SK-N-SH (cell line): Measurements from ENCODE around the gene MLLT10. TPM values are rescaled to one million over a fixed set of nuclear protein-coding genes. Genes with fewer than 3 reads are reported as not detected.

ENCODE experiments used
- CTCF ChIA-PET: fragments of 300-600, 350-600 bp; formaldehyde crosslinking; extraction: SDS; loops from one replicate; lab custom pipeline; 2021; lab: Yijun Ruan, JAX
- POLR2A ChIA-PET: fragments of 350-600 bp; sonication (Branson Sonifier 250); formaldehyde crosslinking; extraction: SDS; loops from one replicate; lab custom pipeline; 2020; ENCODE audit warnings: antibody characterized with exemption, inconsistent platforms; lab: Yijun Ruan, JAX
- DNase-seq: peaks from one replicate; pipeline ENCODE4 v3.0.0; 2012
- H2AFZ ChIP-seq: fragments of 200-600 bp; sonication (generic); 2 replicates; pipeline ENCODE4 v1.8.1; 2016; ENCODE audit warnings: antibody characterized with exemption, mild to moderate bottlenecking, low read depth
- H3F3A ChIP-seq: fragments of 200-600 bp; sonication (generic); replicated peaks from 2 replicates; pipeline ENCODE3; 2016; ENCODE audit warnings: antibody characterized with exemption, mild to moderate bottlenecking; ENCODE audit not compliant: insufficient read depth
- H3K27ac ChIP-seq, 2 experiments: fragments of 200-500 bp in 1 of 2; fragments of 200-600 bp in 1 of 2; sonication (Bioruptor generic) in 1 of 2; sonication (generic), shearing (Covaris generic) in 1 of 2; 2 replicates each; pipeline versions ENCODE4 v1.5.1 to v1.6.1; 2014 to 2016; ENCODE audit warnings: low read depth in 2 of 2, inconsistent platforms in 1 of 2, low read length in 1 of 2, mild to moderate bottlenecking in 1 of 2, mixed read lengths in 1 of 2
- H3K27me3 ChIP-seq: fragments of 200-600 bp; sonication (generic), shearing (Covaris generic); 2 replicates; pipeline ENCODE4 v1.6.1; 2016; ENCODE audit warnings: mixed run types; ENCODE audit not compliant: insufficient read depth
- H3K36me3 ChIP-seq, 2 experiments: fragments of 200-500 bp in 1 of 2; fragments of 200-600 bp in 1 of 2; sonication (Bioruptor generic) in 1 of 2; sonication (generic) in 1 of 2; replicated peaks in 1 of 2; 2 replicates each; pipeline versions ENCODE3 to v1.5.1; 2014 to 2016; ENCODE audit warnings: low read length in 1 of 2, mild to moderate bottlenecking in 1 of 2; ENCODE audit not compliant: insufficient read depth in 2 of 2, control insufficient read depth in 1 of 2
- H3K4me1 ChIP-seq, 2 experiments: fragments of 200-500 bp in 1 of 2; fragments of 200-600 bp in 1 of 2; sonication (Bioruptor generic) in 1 of 2; sonication (generic), shearing (Covaris generic) in 1 of 2; 2 replicates each; pipeline versions ENCODE4 v1.5.1 to v1.6.1; 2014 to 2016; ENCODE audit warnings: low read depth in 1 of 2, low read length in 1 of 2, mixed run types in 1 of 2; ENCODE audit not compliant: insufficient read depth in 2 of 2, control insufficient read depth in 1 of 2
- H3K4me2 ChIP-seq: fragments of 200-600 bp; sonication (generic), shearing (Covaris generic); 2 replicates; pipeline ENCODE4 v1.6.1; 2017; ENCODE audit warnings: mixed run types
- H3K4me3 ChIP-seq, 2 experiments: fragments of 200-500 bp in 1 of 2; fragments of 200-600 bp in 1 of 2; sonication (Bioruptor generic) in 1 of 2; sonication (generic), shearing (Covaris generic) in 1 of 2; 2 replicates each; pipeline versions ENCODE4 v1.5.1 to v1.8.1; 2014 to 2016; ENCODE audit warnings: low read depth in 2 of 2, inconsistent platforms in 1 of 2, low read length in 1 of 2, mild to moderate bottlenecking in 1 of 2, mixed read lengths in 1 of 2, moderate library complexity in 1 of 2
- H3K79me2 ChIP-seq: fragments of 200-600 bp; sonication (generic); 2 replicates; pipeline ENCODE4 v1.8.1; 2017; ENCODE audit warnings: mild to moderate bottlenecking; ENCODE audit not compliant: insufficient read depth
- H3K9ac ChIP-seq: fragments of 200-600 bp; sonication (generic); 2 replicates; pipeline ENCODE4 v1.6.1; 2017; ENCODE audit warnings: mixed run types
- H3K9me2 ChIP-seq: fragments of 200-600 bp; sonication (generic); 2 replicates; pipeline ENCODE4 v1.6.1; 2017; ENCODE audit warnings: mixed run types
- H3K9me3 ChIP-seq: fragments of 200-600 bp; sonication (generic); 2 replicates; pipeline ENCODE4 v1.6.1; 2017; ENCODE audit warnings: mixed run types, mild to moderate bottlenecking, moderate library complexity
- H4K20me1 ChIP-seq: fragments of 200-600 bp; sonication (generic); 2 replicates; pipeline ENCODE4 v1.6.1; 2017; ENCODE audit warnings: mild to moderate bottlenecking, mixed run types; ENCODE audit not compliant: insufficient read depth
- CHD2 ChIP-seq: fragments of 150-350 bp; IDR thresholded peaks from 2 replicates; pipeline ENCODE4 v1.6.1; 2018; ENCODE audit warnings: low read length; ENCODE audit not compliant: partially characterized antibody
- CTCF ChIP-seq: fragments of 200-600 bp; sonication (generic); IDR thresholded peaks from 2 replicates; pipeline ENCODE4 v1.6.1; 2017; ENCODE audit warnings: antibody characterized with exemption, mild to moderate bottlenecking, moderate library complexity
- EP300 ChIP-seq, 2 experiments: IDR thresholded peaks; 2 replicates each; pipeline versions ENCODE4 v1.4.0 to v1.6.1; 2012; ENCODE audit warnings: borderline replicate concordance in 1 of 2, low read depth in 1 of 2, low read length in 1 of 2
- EZH2phosphoT487 ChIP-seq: fragments of 200-600 bp; sonication (generic); IDR thresholded peaks from 2 replicates; pipeline ENCODE4 v1.6.1; 2017; ENCODE audit warnings: low read depth, mixed run types, mild to moderate bottlenecking, antibody characterized with exemption, moderate library complexity, borderline replicate concordance
- FOSL2 ChIP-seq: IDR thresholded peaks from 2 replicates; pipeline ENCODE4 v1.4.0; 2012; ENCODE audit warnings: low read depth, mild to moderate bottlenecking, moderate library complexity, borderline replicate concordance
- FOXJ3 ChIP-seq: sonication (generic); formaldehyde crosslinking; IDR thresholded peaks from 2 replicates; pipeline ENCODE4 v1.5.1; 2020; ENCODE audit warnings: mild to moderate bottlenecking, missing genetic modification reagents
- FOXM1 ChIP-seq: IDR thresholded peaks from 2 replicates; pipeline ENCODE4 v1.4.0; 2012; ENCODE audit warnings: low read depth, mild to moderate bottlenecking
- GABPA ChIP-seq: IDR thresholded peaks from 2 replicates; pipeline ENCODE4 v1.4.0; 2012; ENCODE audit warnings: low read depth, mild to moderate bottlenecking
- IRF3 ChIP-seq: fragments of 150-350 bp; IDR thresholded peaks from 2 replicates; pipeline ENCODE4 v1.6.1; 2016; ENCODE audit warnings: mild to moderate bottlenecking, low read depth, low read length
- MAX ChIP-seq: IDR thresholded peaks from 2 replicates; pipeline ENCODE4 v1.4.0; 2012; ENCODE audit warnings: low read depth
- MXI1 ChIP-seq: IDR thresholded peaks from 2 replicates; pipeline ENCODE4 v1.6.1; 2012; ENCODE audit warnings: mild to moderate bottlenecking, low read depth, low read length, improper control_type of control experiment
- NFIC ChIP-seq: IDR thresholded peaks from 2 replicates; pipeline ENCODE4 v1.4.0; 2012; ENCODE audit warnings: borderline replicate concordance
- NRF1 ChIP-seq: IDR thresholded peaks from 2 replicates; pipeline ENCODE4 v1.6.1; 2012; ENCODE audit warnings: low read depth, mild to moderate bottlenecking, low read length
- PBX3 ChIP-seq: IDR thresholded peaks from 2 replicates; pipeline ENCODE4; 2012
- POLR2AphosphoS5 ChIP-seq: IDR thresholded peaks from 2 replicates; pipeline ENCODE4 v1.6.1; 2012; ENCODE audit warnings: low read depth, low read length
- RAD21 ChIP-seq: IDR thresholded peaks from 2 replicates; pipeline ENCODE4 v1.6.1; 2012; ENCODE audit warnings: mild to moderate bottlenecking, low read length
- RCOR1 ChIP-seq: fragments of 150-350 bp; IDR thresholded peaks from 2 replicates; pipeline ENCODE4 v1.6.1; 2017; ENCODE audit warnings: antibody characterized with exemption, low read length
- SIN3A ChIP-seq: IDR thresholded peaks from 2 replicates; pipeline ENCODE4 v1.6.1; 2012; ENCODE audit warnings: low read depth, mild to moderate bottlenecking, low read length, moderate library complexity, borderline replicate concordance
- SMC3 ChIP-seq: IDR thresholded peaks from 2 replicates; pipeline ENCODE4 v1.6.1; 2012; ENCODE audit warnings: low read depth, low read length, improper control_type of control experiment
- TAF1 ChIP-seq: IDR thresholded peaks from 2 replicates; pipeline ENCODE4 v1.6.1; 2012; ENCODE audit warnings: low read depth, mild to moderate bottlenecking, low read length, moderate library complexity, borderline replicate concordance
- TCF12 ChIP-seq: IDR thresholded peaks from 2 replicates; pipeline ENCODE4 v1.4.0; 2012
- TEAD4 ChIP-seq: IDR thresholded peaks from 2 replicates; pipeline ENCODE4 v1.4.0; 2012; ENCODE audit warnings: mild to moderate bottlenecking, borderline replicate concordance; ENCODE audit not compliant: insufficient read depth
- USF1 ChIP-seq: IDR thresholded peaks from 2 replicates; pipeline ENCODE4 v1.4.0; 2012; ENCODE audit warnings: low read depth, borderline replicate concordance
- YY1 ChIP-seq: IDR thresholded peaks from 2 replicates; pipeline ENCODE4 v1.4.0; 2012; ENCODE audit warnings: low read depth, mild to moderate bottlenecking
- ZBTB33 ChIP-seq: IDR thresholded peaks from 2 replicates; pipeline ENCODE4 v1.4.0; 2012; ENCODE audit warnings: low read depth, borderline replicate concordance
- WGBS: methylation state at CpG from one replicate; pipeline ENCODE4 v1.1.6; 2017; ENCODE audit warnings: low lambda C conversion rate; 5-methylcytosine and 5-hydroxymethylcytosine counted together
- polyA plus RNA-seq, 3 experiments: library from polyadenylated mRNA; depleted of rRNA; stranded (reverse); fragments of >200 nt; gene quantifications; 2 replicates each; pipeline ENCODE4 v1.2.3, GENCODE V29; 2012

MLLT10 gene
- polyA plus RNA-seq (2012; rRNA removed), result 23.9 and 26.0 TPM in 2 replicates
- polyA plus RNA-seq (2012; cell fraction: cytosol; rRNA removed), result 21.8 and 23.5 TPM in 2 replicates
- 44.7 and 64.0 TPM in 2 replicates for polyA plus RNA-seq (2012; cell fraction: nucleus; rRNA removed)

GRCh38 chr10:21533467-21534279 lies at the start of gene MLLT10:
TSS of gene MLLT10 (plus strand) at chr10:21534232. CDS start at chr10:21534645, 413 bp downstream.
- H3K4me1 ChIP-seq, result peaks cover 15 to 32% of the 10 kb centered on the region in 2 experiments; a peak in 3 of 4 replicates
- H3K9ac ChIP-seq, result peak within 1 kb of the TSS; percentile 76
- no peaks in the 10 kb centered on the region for H3K9me2 ChIP-seq
- peak within 1 kb of the TSS; percentile 94 to 99 for H3K27ac ChIP-seq
- ChIA-PET POLR2A (interaction anchor here (0.7 to 3.4 kb wide), 5 partner anchors 8 to 37 kb away, joined by 3 to 16 read pairs (median 4); partner anchors contain the start of gene SKIDA1), CTCF (interaction anchor here (0.9 to 2.4 kb wide), 6 partner anchors 15 to 254 kb away, joined by 3 to 17 read pairs (median 7); no protein-coding TSS in a partner anchor)
- H3K9me3 ChIP-seq, result no peaks in the 10 kb centered on the region
- DNase-seq, result peak; percentile 96
- peaks cover 2 to 13% of the 10 kb centered on the region in 2 experiments for H3K36me3 ChIP-seq
- H3K27me3 ChIP-seq, result no peaks in the 10 kb centered on the region
- peak within 1 kb of the TSS; percentile 74 for H3K4me3 ChIP-seq
- WGBS, result 1% methylated on average over 34 of the region's 74 CpGs
- H3F3A ChIP-seq, result peaks cover 25% of the 10 kb centered on the region
- H3K79me2 ChIP-seq, result peaks cover 71% of the 10 kb centered on the region
- H2AFZ ChIP-seq, result peak within 1 kb of the TSS; percentile 84
- peak within 1 kb of the TSS; percentile 86 for H3K4me2 ChIP-seq
- H4K20me1 ChIP-seq, result peaks cover 24% of the 10 kb centered on the region
- TF ChIP-seq RAD21 (no peak), POLR2AphosphoS5 (peak; percentile 66), EP300 (IDR thresholded peaks at IDR 0.05; ENCODE audit: borderline replicate concordance in 1 of 2, low read depth in 1 of 2, low read length in 1 of 2) (peak in 1 of 2 experiments; percentile 29; a peak in 1 of 4 replicates), IRF3 (no peak), SIN3A (no peak; the same call in 1 of the 2 replicates), EZH2phosphoT487 (no peak), TAF1 (peak; percentile 76), NRF1 (peak; percentile 50; the same call in 1 of the 2 replicates), NFIC (no peak), FOXM1 (0 out of 2 replicates have a peak, but pooled peaks have one; percentile 30), RCOR1 (no peak; the same call in 1 of the 2 replicates), ZBTB33 (no peak), TEAD4 (no peak), YY1 (peak; percentile 80), FOSL2 (no peak), USF1 (no peak), PBX3 (peak; percentile 2; the same call in 1 of the 2 replicates), MXI1 (peak; percentile 49; the same call in 1 of the 2 replicates), GABPA (no peak), FOXJ3 (no peak), CHD2 (peak; percentile 63), MAX (peak; percentile 88), TCF12 (peak; percentile 4; the same call in 1 of the 2 replicates), CTCF (peak; percentile 44), SMC3 (0 out of 2 replicates have a peak, but pooled peaks have one; percentile 2)
